Progenitor cell of endocrine pancreas (in vitro differentiated cells): ENCODE measurements around the gene ZNF10. TPM values are rescaled to one million over a fixed set of nuclear protein-coding genes. Genes with fewer than 3 reads are reported as not detected.

ENCODE experiments used
- DNase-seq: peaks from one replicate; pipeline ENCODE4 v3.0.0; 2021; ENCODE audit warnings: low spot score; ENCODE audit not compliant: unreplicated experiment
- H3K27ac Mint-ChIP-seq: 2 replicates; pipeline ENCODE4 v1.8.0; 2021; ENCODE audit warnings: mild to moderate bottlenecking, moderate library complexity, mixed read lengths
- H3K27me3 Mint-ChIP-seq: 2 replicates; pipeline ENCODE4 v1.8.0; 2021; ENCODE audit warnings: mixed read lengths
- H3K36me3 Mint-ChIP-seq: 2 replicates; pipeline ENCODE4 v1.8.0; 2022; ENCODE audit warnings: mixed read lengths; ENCODE audit not compliant: insufficient read depth
- H3K4me1 Mint-ChIP-seq: 2 replicates; pipeline ENCODE4 v1.8.0; 2021; ENCODE audit warnings: low read depth, mixed read lengths
- H3K4me3 Mint-ChIP-seq: 2 replicates; pipeline ENCODE4 v1.8.0; 2021; ENCODE audit warnings: low read depth, mild to moderate bottlenecking, moderate library complexity, mixed read lengths
- H3K9me3 Mint-ChIP-seq: 2 replicates; pipeline ENCODE4 v1.8.0; 2021; ENCODE audit warnings: low read depth, mixed read lengths
- total RNA-seq: library from RNA; stranded (reverse); gene quantifications from 2 replicates; pipeline ENCODE4 v1.2.1, GENCODE V29; 2021
- TF ChIP-seq, protein P1 (sequence below): fragments of 200-600 bp; sonication (generic); IDR thresholded peaks from one replicate; pipeline ENCODE4 v1.5.0; 2021; ENCODE audit warnings: antibody characterized with exemption, mild to moderate bottlenecking; ENCODE audit not compliant: unreplicated experiment

Gene ZNF10
- total RNA-seq, 1 donor from 2014 or later: 24.6 TPM

DNA sequence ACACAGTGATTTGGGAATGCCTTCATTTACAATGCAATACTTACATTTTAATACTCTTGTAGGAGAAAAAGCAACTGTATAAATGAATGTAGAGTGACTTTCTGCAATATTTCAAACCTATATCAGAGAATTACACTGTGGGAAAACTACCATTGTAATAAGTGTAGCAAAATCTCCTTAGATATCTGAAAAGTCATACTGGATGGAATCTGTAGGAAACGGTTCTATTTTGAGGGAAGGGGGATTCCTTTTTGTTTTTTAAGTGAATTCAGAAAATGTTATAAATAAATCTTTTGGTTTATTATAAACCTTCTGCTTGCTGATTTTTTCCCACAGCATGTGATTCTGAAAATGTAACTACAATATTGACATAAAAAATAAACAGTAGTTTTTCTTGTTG lies 23.3 kb upstream of the ZNF10 start:
- TF ChIP-seq, protein P1, sequence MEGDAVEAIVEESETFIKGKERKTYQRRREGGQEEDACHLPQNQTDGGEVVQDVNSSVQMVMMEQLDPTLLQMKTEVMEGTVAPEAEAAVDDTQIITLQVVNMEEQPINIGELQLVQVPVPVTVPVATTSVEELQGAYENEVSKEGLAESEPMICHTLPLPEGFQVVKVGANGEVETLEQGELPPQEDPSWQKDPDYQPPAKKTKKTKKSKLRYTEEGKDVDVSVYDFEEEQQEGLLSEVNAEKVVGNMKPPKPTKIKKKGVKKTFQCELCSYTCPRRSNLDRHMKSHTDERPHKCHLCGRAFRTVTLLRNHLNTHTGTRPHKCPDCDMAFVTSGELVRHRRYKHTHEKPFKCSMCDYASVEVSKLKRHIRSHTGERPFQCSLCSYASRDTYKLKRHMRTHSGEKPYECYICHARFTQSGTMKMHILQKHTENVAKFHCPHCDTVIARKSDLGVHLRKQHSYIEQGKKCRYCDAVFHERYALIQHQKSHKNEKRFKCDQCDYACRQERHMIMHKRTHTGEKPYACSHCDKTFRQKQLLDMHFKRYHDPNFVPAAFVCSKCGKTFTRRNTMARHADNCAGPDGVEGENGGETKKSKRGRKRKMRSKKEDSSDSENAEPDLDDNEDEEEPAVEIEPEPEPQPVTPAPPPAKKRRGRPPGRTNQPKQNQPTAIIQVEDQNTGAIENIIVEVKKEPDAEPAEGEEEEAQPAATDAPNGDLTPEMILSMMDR: no peak
- H3K4me3 Mint-ChIP-seq: no peak overlapping the region
- peaks cover 64% of the 10 kb centered on the region for H3K9me3 Mint-ChIP-seq
- DNase-seq: no peak
- no peaks in the 10 kb centered on the region for H3K4me1 Mint-ChIP-seq
- H3K36me3 Mint-ChIP-seq: peaks cover 88% of the 10 kb centered on the region
- no peak overlapping the region for H3K27ac Mint-ChIP-seq
- H3K27me3 Mint-ChIP-seq: no peaks in the 10 kb centered on the region

DNA sequence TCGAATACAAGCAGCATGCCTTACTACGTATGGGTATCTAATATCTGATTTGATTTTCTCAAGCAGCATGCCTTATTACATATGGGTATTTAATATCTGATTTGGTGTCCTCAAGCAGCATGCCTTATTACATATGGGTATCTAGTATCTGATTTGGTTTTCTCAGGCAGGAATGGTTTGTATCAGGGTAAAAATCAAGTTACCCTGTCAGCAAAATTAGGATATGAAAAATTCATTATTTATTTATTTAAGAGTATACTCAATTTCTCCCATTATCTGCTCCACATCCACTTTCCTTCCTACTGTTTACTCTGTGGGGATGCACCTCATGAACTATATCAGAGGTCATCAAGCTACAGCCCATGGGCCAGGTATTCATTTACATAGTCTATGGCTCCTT lies 22.3 kb upstream of the ZNF10 start:
- no peak overlapping the region for H3K4me3 Mint-ChIP-seq

DNA sequence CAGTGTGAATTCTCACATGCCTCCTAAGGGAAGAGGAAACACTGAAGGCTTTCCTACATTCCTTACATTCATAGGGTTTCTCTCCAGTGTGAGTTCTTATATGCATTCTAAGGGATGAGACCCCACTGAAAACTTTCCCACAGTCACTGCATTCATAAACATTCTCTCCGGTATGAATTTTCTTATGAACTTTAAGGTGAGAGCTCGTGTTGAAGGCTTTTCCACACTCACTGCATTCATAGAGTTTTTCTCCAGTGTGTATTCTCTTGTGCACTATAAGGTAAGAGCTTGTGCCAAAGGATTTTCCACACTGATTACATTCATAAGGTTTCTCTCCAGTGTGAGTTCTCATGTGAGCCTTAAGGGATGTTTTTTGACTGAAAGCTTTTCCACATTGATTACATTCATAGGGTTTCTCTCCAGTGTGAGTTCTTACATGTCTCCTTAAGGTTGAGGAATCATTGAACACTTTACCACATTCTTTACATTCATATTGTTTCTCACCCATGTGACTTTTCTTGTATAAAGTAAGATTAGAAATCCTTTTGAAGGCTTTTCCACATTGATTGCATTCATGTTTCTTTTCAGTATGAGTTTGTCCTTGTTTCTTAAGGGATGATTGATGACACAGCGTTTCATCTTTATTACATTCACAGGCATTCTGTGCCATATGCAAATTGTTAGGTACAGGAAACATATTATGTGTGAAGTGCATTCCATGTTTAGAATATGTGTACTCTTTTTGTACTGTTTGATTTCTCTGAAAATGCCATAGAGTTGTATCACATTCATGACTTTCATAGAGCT lies 9.8 kb upstream of the ZNF10 start:
- no peak for DNase-seq
- H3K4me1 Mint-ChIP-seq: no peaks in the 10 kb centered on the region
- peaks cover 69% of the 10 kb centered on the region for H3K9me3 Mint-ChIP-seq
- H3K4me3 Mint-ChIP-seq: no peak overlapping the region
- TF ChIP-seq, protein P1: no peak
- peak overlapping the region; percentile 41 for H3K27ac Mint-ChIP-seq
- H3K27me3 Mint-ChIP-seq: no peaks in the 10 kb centered on the region
- H3K36me3 Mint-ChIP-seq: peaks cover 86% of the 10 kb centered on the region

More for the DNA sequence above, 22.3 kb upstream of the ZNF10 start:
- TF ChIP-seq, protein P1: no peak
- H3K27ac Mint-ChIP-seq: peak overlapping the region; percentile 71
- H3K36me3 Mint-ChIP-seq: peaks cover 84% of the 10 kb centered on the region
- DNase-seq: no peak
- H3K27me3 Mint-ChIP-seq: no peaks in the 10 kb centered on the region
- H3K4me1 Mint-ChIP-seq: no peaks in the 10 kb centered on the region
- peaks cover 64% of the 10 kb centered on the region for H3K9me3 Mint-ChIP-seq

DNA sequence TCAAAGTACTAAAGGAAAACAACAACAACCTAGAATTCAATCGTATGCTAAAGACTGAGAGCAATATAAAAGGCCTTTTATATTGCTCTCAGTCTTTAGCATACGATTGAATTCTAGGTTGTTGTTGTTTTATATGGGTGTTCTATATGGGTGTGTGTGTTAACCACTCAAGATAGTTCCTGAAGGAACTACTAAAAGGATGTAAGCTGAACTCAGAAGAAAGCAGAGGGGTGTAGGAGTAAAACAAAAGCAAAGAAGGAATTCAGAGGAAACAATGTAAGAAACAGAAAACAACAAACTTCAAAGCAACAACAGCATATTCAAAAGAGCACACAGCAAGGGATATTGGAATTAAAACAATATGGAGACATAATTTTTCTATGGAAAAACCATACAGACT lies 5.8 kb upstream of the ZNF10 start:
- Mint-ChIP-seq H3K27ac (peak overlapping the region; percentile 15), H3K36me3 (peaks cover 78% of the 10 kb centered on the region), H3K4me3 (no peak overlapping the region), H3K4me1 (no peaks in the 10 kb centered on the region), H3K27me3 (no peaks in the 10 kb centered on the region), H3K9me3 (peaks cover 53% of the 10 kb centered on the region)
- TF ChIP-seq, protein P1: no peak
- no peak for DNase-seq

DNA sequence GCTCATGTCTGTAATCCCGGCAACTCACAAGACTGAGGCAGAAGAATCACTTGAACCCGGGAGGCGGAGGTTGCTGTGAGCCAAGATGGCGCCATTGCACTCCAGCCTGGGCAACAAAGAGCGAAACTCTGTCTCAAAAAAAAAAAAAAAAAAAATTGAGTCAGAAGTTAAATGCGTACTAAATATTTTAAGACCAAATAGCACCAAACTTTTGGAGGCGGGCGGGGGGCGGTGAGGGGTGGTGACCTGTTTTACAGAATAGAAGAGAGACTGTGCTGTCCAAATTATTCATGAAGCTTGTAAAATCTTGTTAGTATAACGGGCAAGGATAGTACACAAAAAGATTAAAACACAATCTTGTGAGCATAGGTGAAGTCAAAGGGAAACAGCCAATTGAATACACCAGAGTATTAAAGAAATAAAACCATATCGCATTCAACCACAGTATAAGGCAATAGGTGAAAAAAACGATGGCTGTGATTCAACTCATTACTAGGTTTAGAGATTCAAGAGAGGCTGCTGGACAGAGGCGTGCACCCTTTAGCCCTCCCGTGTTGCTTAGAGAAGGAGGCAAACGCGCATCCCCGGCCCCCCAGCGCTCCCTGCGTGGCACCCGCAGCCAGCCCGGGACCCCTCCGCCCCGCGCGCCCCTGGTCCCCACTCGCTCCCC lies 924 bp upstream of the ZNF10 start:
- Mint-ChIP-seq H3K27me3 (no peaks in the 10 kb centered on the region), H3K4me3 (peak overlapping the region; percentile 91), H3K36me3 (peaks cover 66% of the 10 kb centered on the region), H3K9me3 (peaks cover 37% of the 10 kb centered on the region), H3K4me1 (peaks cover 6% of the 10 kb centered on the region), H3K27ac (peak overlapping the region; percentile 99)
- no peak for DNase-seq
- TF ChIP-seq, protein P1: no peak
